Heart left ventricle (tissue), 13 donors: ENCODE results near the gene C15orf40.

Experiments
- CTCF ChIP-seq, 12 donors: fragments of 200-600 bp; sonication (generic) in 4 of 12; IDR thresholded peaks; one replicate each; pipeline versions ENCODE4 v1.5.0 to v1.8.0; 2018 to 2022; ENCODE audit warnings: antibody characterized with exemption in 12 of 12, mild to moderate bottlenecking in 5 of 12
- POLR2A ChIP-seq, 2 donors: fragments of 450-650 bp; IDR thresholded peaks; one replicate each; pipeline ENCODE4 v1.6.1; 2017; ENCODE audit warnings: antibody characterized with exemption in 2 of 2, mild to moderate bottlenecking in 2 of 2, moderate library complexity in 2 of 2
- donor health status: ischemic (EF 13 %, LVEDD 7.1; RV severe dilation, severe dysfunction).
- donor health status: DM: no; HTN: yes; CAD: no.
- donor health status: DM: no; HTN: no; CAD: no.
- donor health status: ischemic (EF 25% LVEDD 6.9; RV normal size, moderate dysfunction).
- donor health status: ischemic (EF 25% LVEDD 5.7; RV mildly dilated, moderate dysfunction).
- donor health status: ischemic (EF 35%, LVEDD 5.7; RV mildly dilated, moderate dysfunction).
- donor health status: nonischemic (EF 11% LVEDD 7.7; RV severe dilation, severe dysfunction).
- donor health status: DM: yes; HTN: yes; CAD: no.
- donor health status: PGD.
- donor health status: ischemic (EF 29% LVEDD 5.4; RV normal size, mild dysfunction).
- donor health status: nonischemic (EF 23%, LVEDD 6.1; RV moderate dilation, normal function).

GRCh38 chr15:82979726-82980125 lies 31.7 kb downstream of the C15orf40 start:
- no peak for TF ChIP-seq CTCF (IDR thresholded peaks at IDR 0.05)
- no peak for TF ChIP-seq POLR2A (IDR thresholded peaks at IDR 0.05)
